GM12878 (cell line): Measurements from ENCODE around the gene VWA5B2. TPM values are rescaled to one million over a fixed set of nuclear protein-coding genes. Genes with fewer than 3 reads are reported as not detected.

Source experiments
- CTCF ChIP-seq, 3 experiments: IDR thresholded peaks in 2 of 3; conservative IDR thresholded peaks in 1 of 3; 2 replicates each; pipeline ENCODE4 v1.5.1; 2011; ENCODE audit warnings: low read depth in 3 of 3, low read length in 3 of 3, mild to moderate bottlenecking in 3 of 3, control low read depth in 2 of 3, moderate library complexity in 2 of 3, inconsistent platforms in 1 of 3, mixed read lengths in 1 of 3; ENCODE audit not compliant: control insufficient read depth in 2 of 3, insufficient read depth in 1 of 3; ENCODE audit errors: extremely low read depth in 1 of 3
- FOS ChIP-seq: IDR thresholded peaks from 3 replicates; pipeline ENCODE4 v1.6.1; 2011; ENCODE audit warnings: borderline replicate concordance; ENCODE audit not compliant: insufficient read length; ENCODE audit errors: extremely low read depth
- NFYB ChIP-seq: IDR thresholded peaks from 2 replicates; pipeline ENCODE4 v1.6.1; 2011; ENCODE audit warnings: low read depth, mild to moderate bottlenecking, low read length, improper control_type of control experiment, moderate library complexity; ENCODE audit not compliant: insufficient read depth
- RUNX3 ChIP-seq: IDR thresholded peaks from 2 replicates; pipeline ENCODE4 v1.6.1; 2012; ENCODE audit warnings: low read length, inconsistent platforms
- TARDBP ChIP-seq: IDR thresholded peaks from 2 replicates; pipeline ENCODE4 v1.6.1; 2016; ENCODE audit warnings: borderline replicate concordance
- ZBTB4 ChIP-seq: fragments of 450-650 bp; formaldehyde crosslinking; IDR thresholded peaks from 2 replicates; pipeline ENCODE4 v1.4.0; 2022; ENCODE audit warnings: mild to moderate bottlenecking, moderate library complexity
- ZZZ3 ChIP-seq: IDR thresholded peaks from 2 replicates; pipeline ENCODE4 v1.6.1; 2011; ENCODE audit warnings: low read depth; ENCODE audit not compliant: control insufficient read depth, insufficient read length
- polyA plus RNA-seq, 11 experiments: library from polyadenylated mRNA; depleted of rRNA in 4 of 11; unstranded in 6 of 11; stranded (reverse) in 5 of 11; fragments of >200 nt; fragmentation: Nextera tagmentation in 4 of 11; fragmentation: Illumina TruSeq in 1 of 11; extraction: Ambion mirVana in 4 of 11; extraction: Trizol in 1 of 11; gene quantifications; 1 replicate in 1 of 11; 2 replicates in 10 of 11; pipeline versions ENCODE4 v1.2.1 to v1.2.3, GENCODE V29; 2011 to 2016; ENCODE audit warnings: inconsistent platforms in 2 of 11, missing spikeins in 2 of 11, low read depth in 1 of 11
- total RNA-seq, 4 experiments: library from RNA; depleted of rRNA in 3 of 4; stranded (reverse); fragments of >200 nt in 3 of 4; fragmentation: Illumina TruSeq in 1 of 4; extraction: Trizol in 1 of 4; gene quantifications; 2 replicates each; pipeline versions ENCODE4 v1.2.1 to v1.2.3, GENCODE V29; 2013 to 2021

The VWA5B2 gene
- total and polyA plus RNA-seq, 10 of the 15 experiments (the other 5 are each of a cell fraction or from before 2014, with no cell fraction given): 0.03 to 0.09 TPM; not detected in 8

GRCh38 chr3:184248454-184249411 is 19.3 kb downstream of the VWA5B2 start, which contains the start of gene ALG3 (continued):
- TF ChIP-seq CTCF (IDR thresholded peaks at IDR 0.05 in 2 of 3, conservative IDR thresholded peaks at IDR 0.05 in 1 of 3; ENCODE audit: control insufficient read depth in 2 of 3, extremely low read depth in 1 of 3, insufficient read depth in 1 of 3, low read depth in 3 of 3, low read length in 3 of 3): no peak
- no peak for TF ChIP-seq NFYB
- 0 out of 2 replicates have a peak, but pooled peaks have one; percentile 60 for TF ChIP-seq TARDBP
- no peak for TF ChIP-seq ZBTB4
- TF ChIP-seq FOS: no peak
- peak; percentile 76 for TF ChIP-seq RUNX3
- no peak for TF ChIP-seq ZZZ3
- TF ChIP-seq, all 136 proteins: peak for 53
